ENCODE data around the gene ADRA2B. TPM values are rescaled to one million over a fixed set of nuclear protein-coding genes. Genes with fewer than 3 reads are reported as not detected.
A peak's percentile ranks its signal among the peaks of the same experiment; 100 is the strongest.

ADRA2B gene
- total and polyA plus RNA-seq, 5 donors from 2014 or later, result 1.0 TPM; not detected in 4

DNA sequence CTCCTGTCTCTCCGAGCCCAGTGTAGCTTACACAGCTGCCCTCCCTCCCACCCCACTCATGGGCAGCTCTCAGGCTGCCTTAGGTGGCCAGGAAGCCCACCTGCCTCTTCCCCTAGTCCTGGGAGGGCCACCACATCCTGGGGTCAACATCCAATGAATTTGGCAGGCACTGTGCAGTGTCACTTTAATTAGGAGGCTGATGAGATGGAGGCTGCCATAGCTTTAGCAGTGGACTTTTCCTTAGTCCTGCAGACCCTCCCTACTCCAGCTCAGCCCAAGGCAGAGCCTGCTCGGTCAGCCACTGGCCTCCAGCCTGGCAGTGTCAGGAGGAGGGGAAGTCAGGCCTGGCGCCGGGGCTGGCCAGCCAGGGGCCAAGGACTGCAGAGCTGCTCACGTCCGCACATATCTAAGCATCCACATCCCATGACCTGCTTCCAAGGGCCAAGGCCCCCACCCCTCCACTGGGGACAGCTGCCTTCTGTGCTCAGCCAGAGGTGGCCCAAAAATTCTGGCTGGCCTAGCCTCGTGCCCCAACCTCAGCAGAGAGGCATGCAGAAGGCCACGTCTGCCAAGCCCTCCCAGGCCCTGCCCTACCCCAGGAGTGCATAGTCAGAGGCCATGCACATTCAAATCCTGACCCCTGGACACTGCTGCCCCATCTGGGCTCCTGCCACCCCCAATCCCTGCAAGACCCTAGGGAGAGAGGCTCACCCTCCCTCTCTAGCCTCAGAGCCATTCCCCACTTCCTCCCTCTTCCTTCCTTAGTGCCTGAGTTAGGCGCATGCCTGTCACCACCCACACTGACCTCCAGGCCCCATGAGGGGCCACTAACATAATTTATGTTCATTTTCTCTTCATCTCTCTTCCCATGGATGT, 33.1 kb downstream of the ADRA2B start:
- Mint-ChIP-seq H3K27ac (peak overlapping the region in 1 of 3 donors; percentile 12), H3K27me3 (peaks cover 9% of the 10 kb centered on the region), H3K4me3 (no peak overlapping the region), H3K9me3 (peaks cover 0 to 8% (median 2%) of the 10 kb centered on the region in 7 donors), H3K36me3 (no peaks in the 10 kb centered on the region), H3K4me1 (peaks cover 0 to 3% (median 0%) of the 10 kb centered on the region in 4 donors)
- Histone ChIP-seq H3K27ac (ENCODE audit: insufficient read depth, low read length, poor library complexity, severe bottlenecking) (no peak overlapping the region), H3K27me3 (ENCODE audit: control insufficient read depth, insufficient read depth, low read length) (peaks cover 13% of the 10 kb centered on the region), H3K4me3 (ENCODE audit: low read depth, low read length) (no peak overlapping the region), H3K36me3 (ENCODE audit: control insufficient read depth, insufficient read depth, low read length) (no peaks in the 10 kb centered on the region), H3K9me3 (ENCODE audit: control insufficient read depth in 2 of 2, low read length in 2 of 2) (no peaks in the 10 kb centered on the region), H3K4me1 (ENCODE audit: control insufficient read depth, insufficient read depth, low read length, poor library complexity, severe bottlenecking) (no peaks in the 10 kb centered on the region)
- DNase-seq (no peak), ATAC-seq (ENCODE audit: low read depth in 2 of 2) (no peak)

DNA sequence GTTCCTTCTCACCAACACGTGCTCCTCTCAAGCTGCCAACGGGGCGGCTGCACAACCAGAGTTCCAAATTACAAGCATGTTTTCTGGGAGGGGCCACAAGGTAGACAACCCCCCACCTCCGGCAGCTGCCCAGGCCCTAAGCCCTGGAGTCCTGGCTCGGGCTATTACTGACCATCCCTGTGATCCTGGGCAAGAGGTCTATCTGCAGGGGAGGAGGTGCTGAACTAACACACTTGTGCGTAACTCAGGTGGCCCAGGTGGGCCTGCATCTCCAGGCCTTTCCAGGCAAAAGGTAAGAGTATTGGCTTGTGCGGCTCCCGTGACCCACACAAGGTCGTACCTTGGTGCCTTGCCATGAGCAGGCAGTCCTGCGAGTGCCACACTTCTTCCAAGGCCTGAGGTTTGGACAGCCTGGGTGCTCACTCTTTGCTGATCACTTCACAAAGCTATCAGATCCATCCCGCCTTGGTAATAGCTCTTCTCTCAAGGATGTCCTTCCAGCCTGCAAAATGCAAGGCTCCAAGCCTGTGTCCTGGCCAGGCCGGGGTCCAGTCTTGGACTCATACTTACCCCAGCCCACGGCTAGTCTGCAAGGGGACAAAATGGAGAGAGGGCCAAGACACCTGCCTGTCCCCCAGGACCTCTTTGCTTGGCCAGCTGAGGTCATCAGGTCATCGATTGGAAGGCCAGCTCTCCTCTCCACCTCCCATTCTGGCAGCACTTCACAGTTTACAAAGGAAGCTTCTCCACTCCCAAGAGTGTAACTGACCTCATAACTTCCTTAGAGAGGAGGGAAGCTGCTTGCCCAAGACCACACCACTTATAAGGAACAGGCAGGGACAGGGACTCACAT, 33.9 kb downstream of the ADRA2B start:
- Mint-ChIP-seq H3K4me1 (peaks cover 0 to 3% (median 0%) of the 10 kb centered on the region in 4 donors), H3K27ac (no peak overlapping the region), H3K27me3 (peaks cover 9% of the 10 kb centered on the region), H3K9me3 (peaks cover 0 to 8% (median 2%) of the 10 kb centered on the region in 7 donors), H3K36me3 (no peaks in the 10 kb centered on the region), H3K4me3 (no peak overlapping the region)
- ATAC-seq (ENCODE audit: low read depth in 2 of 2) (no peak), DNase-seq (no peak)
- Histone ChIP-seq H3K27ac (ENCODE audit: insufficient read depth, low read length, poor library complexity, severe bottlenecking) (no peak overlapping the region), H3K9me3 (ENCODE audit: control insufficient read depth in 2 of 2, low read length in 2 of 2) (no peaks in the 10 kb centered on the region), H3K27me3 (ENCODE audit: control insufficient read depth, insufficient read depth, low read length) (peaks cover 13% of the 10 kb centered on the region), H3K4me3 (ENCODE audit: low read depth, low read length) (no peak overlapping the region), H3K36me3 (ENCODE audit: control insufficient read depth, insufficient read depth, low read length) (no peaks in the 10 kb centered on the region), H3K4me1 (ENCODE audit: control insufficient read depth, insufficient read depth, low read length, poor library complexity, severe bottlenecking) (no peaks in the 10 kb centered on the region)

DNA sequence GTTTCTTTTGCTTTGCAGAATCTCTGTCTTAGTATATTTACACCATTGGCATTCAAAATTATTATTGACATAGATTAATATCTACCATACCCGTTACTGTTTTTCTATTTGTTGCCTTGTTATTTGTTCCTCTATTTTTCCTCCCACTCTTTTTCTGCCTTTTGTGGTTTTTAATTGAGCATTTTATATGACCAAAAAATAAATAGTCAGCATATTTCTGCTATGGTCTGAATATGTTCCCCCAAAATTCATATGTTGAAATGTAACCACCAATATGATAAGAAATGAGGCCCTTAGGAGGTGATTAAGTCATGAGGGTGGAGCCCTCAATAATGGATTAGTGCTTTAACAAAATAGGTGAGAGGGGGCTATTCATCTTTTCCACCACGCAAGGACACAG, 35.3 kb downstream of the ADRA2B start:
- no peaks in the 10 kb centered on the region for H3K4me1 Mint-ChIP-seq
- DNase-seq (no peak), ATAC-seq (ENCODE audit: low read depth in 2 of 2) (no peak)
- Histone ChIP-seq H3K4me1 (ENCODE audit: control insufficient read depth, insufficient read depth, low read length, poor library complexity, severe bottlenecking) (no peaks in the 10 kb centered on the region), H3K27ac (ENCODE audit: insufficient read depth, low read length, poor library complexity, severe bottlenecking) (no peak overlapping the region), H3K9me3 (ENCODE audit: control insufficient read depth in 2 of 2, low read length in 2 of 2) (no peaks in the 10 kb centered on the region), H3K27me3 (ENCODE audit: control insufficient read depth, insufficient read depth, low read length) (peaks cover 13% of the 10 kb centered on the region), H3K36me3 (ENCODE audit: control insufficient read depth, insufficient read depth, low read length) (no peaks in the 10 kb centered on the region), H3K4me3 (ENCODE audit: low read depth, low read length) (no peak overlapping the region)
- no peak overlapping the region for H3K27ac Mint-ChIP-seq
- peaks cover 12% of the 10 kb centered on the region for H3K27me3 Mint-ChIP-seq
- peaks cover under 1% of the 10 kb centered on the region for H3K36me3 Mint-ChIP-seq
- H3K4me3 Mint-ChIP-seq, result no peak overlapping the region
- H3K9me3 Mint-ChIP-seq, result peaks cover 0 to 9% (median 3%) of the 10 kb centered on the region in 7 donors

DNA sequence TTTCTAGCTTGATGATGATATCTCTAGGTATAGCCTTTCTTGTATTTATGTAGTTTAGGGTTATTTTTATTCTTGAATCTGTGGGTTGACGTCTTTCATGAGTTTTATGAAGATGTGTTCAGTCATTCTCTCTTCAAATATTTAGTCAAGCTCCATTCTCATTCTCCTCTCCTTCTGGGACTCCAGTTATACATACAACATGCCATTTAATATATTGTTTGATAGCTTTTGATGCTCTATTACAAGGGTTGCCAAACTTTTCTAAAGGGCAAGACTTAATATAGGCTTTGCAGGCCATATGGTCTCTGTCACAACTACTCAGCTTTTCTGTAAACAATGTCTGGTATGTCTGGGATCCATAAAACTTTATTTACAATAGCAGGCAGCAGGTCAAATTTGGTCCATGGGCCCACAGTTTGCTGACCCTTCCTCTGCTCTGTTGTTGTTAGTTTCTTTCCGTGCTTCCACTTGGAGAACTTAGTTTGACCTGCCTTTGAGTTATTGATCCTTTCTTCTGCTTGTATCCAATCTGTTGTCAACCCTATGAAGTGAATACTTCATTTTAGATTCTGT, 41.1 kb downstream of the ADRA2B start:
- no peaks in the 10 kb centered on the region for H3K9me3 ChIP-seq (ENCODE audit: control insufficient read depth in 2 of 2, low read length in 2 of 2)

DNA sequence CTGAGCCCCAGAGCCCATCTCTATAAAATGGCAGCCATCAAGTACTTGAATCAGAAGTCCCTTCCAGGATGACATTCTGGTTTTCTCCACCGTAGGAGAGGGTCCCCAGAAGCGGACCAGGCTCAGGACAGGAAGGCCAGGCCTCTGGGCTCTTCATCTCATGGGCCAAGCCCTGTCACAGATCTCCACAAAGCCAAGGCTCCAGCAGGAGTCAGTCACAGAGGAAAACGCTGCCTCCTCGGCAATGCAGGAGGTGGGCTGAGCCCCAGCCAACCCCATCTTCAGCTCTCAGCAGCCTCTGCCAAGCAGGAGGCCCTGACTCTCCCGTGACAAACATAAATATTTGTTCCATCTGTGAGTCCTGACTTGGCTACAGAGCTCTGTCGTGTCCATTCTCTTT, 42.2 kb downstream of the ADRA2B start:
- Mint-ChIP-seq H3K4me3 (no peak overlapping the region), H3K4me1 (no peaks in the 10 kb centered on the region), H3K36me3 (peaks cover 5% of the 10 kb centered on the region), H3K27me3 (peaks cover 13% of the 10 kb centered on the region), H3K9me3 (peaks cover 0 to 14% (median 4%) of the 10 kb centered on the region in 7 donors), H3K27ac (no peak overlapping the region)
- Histone ChIP-seq H3K27ac (ENCODE audit: insufficient read depth, low read length, poor library complexity, severe bottlenecking) (no peak overlapping the region), H3K36me3 (ENCODE audit: control insufficient read depth, insufficient read depth, low read length) (no peaks in the 10 kb centered on the region), H3K9me3 (ENCODE audit: control insufficient read depth in 2 of 2, low read length in 2 of 2) (no peaks in the 10 kb centered on the region), H3K27me3 (ENCODE audit: control insufficient read depth, insufficient read depth, low read length) (peaks cover 3% of the 10 kb centered on the region), H3K4me3 (ENCODE audit: low read depth, low read length) (no peak overlapping the region), H3K4me1 (ENCODE audit: control insufficient read depth, insufficient read depth, low read length, poor library complexity, severe bottlenecking) (no peaks in the 10 kb centered on the region)
- no peak for DNase-seq
- ATAC-seq (ENCODE audit: low read depth in 2 of 2), result no peak

More for the DNA sequence above, 41.1 kb downstream of the ADRA2B start:
- Histone ChIP-seq H3K36me3 (ENCODE audit: control insufficient read depth, insufficient read depth, low read length) (no peaks in the 10 kb centered on the region), H3K27me3 (ENCODE audit: control insufficient read depth, insufficient read depth, low read length) (peaks cover 6% of the 10 kb centered on the region), H3K4me1 (ENCODE audit: control insufficient read depth, insufficient read depth, low read length, poor library complexity, severe bottlenecking) (no peaks in the 10 kb centered on the region), H3K27ac (ENCODE audit: insufficient read depth, low read length, poor library complexity, severe bottlenecking) (no peak overlapping the region), H3K4me3 (ENCODE audit: low read depth, low read length) (no peak overlapping the region)
- Mint-ChIP-seq H3K27me3 (peaks cover 18% of the 10 kb centered on the region), H3K27ac (no peak overlapping the region), H3K36me3 (peaks cover 5% of the 10 kb centered on the region), H3K9me3 (peaks cover 0 to 14% (median 4%) of the 10 kb centered on the region in 7 donors), H3K4me3 (no peak overlapping the region), H3K4me1 (no peaks in the 10 kb centered on the region)
- DNase-seq (no peak), ATAC-seq (ENCODE audit: low read depth in 2 of 2) (no peak)

DNA sequence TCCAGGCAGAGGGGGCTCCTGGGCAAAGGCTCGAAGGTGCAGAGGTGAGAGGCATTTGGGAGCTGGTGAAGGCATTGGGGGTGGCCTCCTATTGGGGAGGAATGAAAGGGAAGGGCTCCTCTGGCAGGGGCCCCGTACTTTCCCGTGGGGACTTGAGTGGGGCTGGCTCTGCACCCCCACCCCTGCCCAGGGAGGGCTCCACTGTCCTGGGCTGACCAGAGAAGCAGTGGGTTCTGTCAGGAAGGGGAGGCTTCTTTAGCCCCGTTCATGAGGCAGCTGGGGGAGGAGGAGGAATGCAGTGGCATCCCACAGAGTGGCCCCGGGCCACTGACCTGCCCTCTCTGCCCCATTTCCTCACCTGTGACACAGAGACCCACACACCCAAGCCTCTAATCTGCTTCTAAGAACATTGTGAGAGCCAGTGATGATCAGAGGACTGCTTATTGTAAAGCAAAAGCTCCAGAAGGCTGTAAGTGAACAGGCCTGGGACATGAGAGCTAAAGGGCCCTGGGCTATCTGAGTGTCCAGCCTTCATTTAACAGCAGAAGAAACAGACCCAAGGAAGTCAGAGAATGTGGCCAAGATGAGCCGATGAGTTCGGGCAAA, 43.1 kb downstream of the ADRA2B start:
- Mint-ChIP-seq H3K9me3 (peaks cover 0 to 14% (median 4%) of the 10 kb centered on the region in 7 donors), H3K27me3 (peaks cover 13% of the 10 kb centered on the region), H3K4me1 (no peaks in the 10 kb centered on the region), H3K27ac (no peak overlapping the region), H3K4me3 (no peak overlapping the region), H3K36me3 (peaks cover 5% of the 10 kb centered on the region)
- H3K27ac ChIP-seq (ENCODE audit: insufficient read depth, low read length, poor library complexity, severe bottlenecking), result no peak overlapping the region
- H3K27me3 ChIP-seq (ENCODE audit: control insufficient read depth, insufficient read depth, low read length), result peaks cover 3% of the 10 kb centered on the region
- H3K4me3 ChIP-seq (ENCODE audit: low read depth, low read length), result no peak overlapping the region
- no peaks in the 10 kb centered on the region for H3K4me1 ChIP-seq (ENCODE audit: control insufficient read depth, insufficient read depth, low read length, poor library complexity, severe bottlenecking)
- DNase-seq, result no peak
- H3K9me3 ChIP-seq (ENCODE audit: control insufficient read depth in 2 of 2, low read length in 2 of 2), result no peaks in the 10 kb centered on the region
- no peaks in the 10 kb centered on the region for H3K36me3 ChIP-seq (ENCODE audit: control insufficient read depth, insufficient read depth, low read length)
- ATAC-seq (ENCODE audit: low read depth in 2 of 2), result no peak

DNA sequence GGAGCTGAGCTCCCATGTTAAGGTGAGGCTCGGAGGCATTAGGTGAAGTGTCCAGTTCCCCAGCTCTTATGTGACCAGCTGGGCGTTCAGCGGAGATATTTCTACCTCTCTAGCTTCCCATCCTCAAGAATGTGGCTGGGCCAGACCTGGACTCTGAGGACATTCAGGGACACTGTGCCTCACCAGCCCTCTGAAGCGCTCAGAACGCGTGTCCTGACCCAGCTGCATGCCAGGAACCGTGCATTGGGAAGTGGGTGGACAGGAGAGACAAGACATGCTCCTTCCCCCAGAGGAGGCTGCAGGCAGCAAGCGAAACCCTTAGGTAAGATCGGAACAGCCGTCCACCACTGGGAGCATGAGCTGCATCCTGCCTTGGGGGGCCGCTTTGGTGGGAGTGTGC, 43.6 kb downstream of the ADRA2B start:
- H3K4me3 Mint-ChIP-seq, result no peak overlapping the region
- peaks cover 5% of the 10 kb centered on the region for H3K36me3 Mint-ChIP-seq
- DNase-seq (no peak), ATAC-seq (ENCODE audit: low read depth in 2 of 2) (no peak)
- H3K4me1 Mint-ChIP-seq, result no peaks in the 10 kb centered on the region
- Histone ChIP-seq H3K4me1 (ENCODE audit: control insufficient read depth, insufficient read depth, low read length, poor library complexity, severe bottlenecking) (no peaks in the 10 kb centered on the region), H3K27ac (ENCODE audit: insufficient read depth, low read length, poor library complexity, severe bottlenecking) (no peak overlapping the region), H3K4me3 (ENCODE audit: low read depth, low read length) (no peak overlapping the region), H3K36me3 (ENCODE audit: control insufficient read depth, insufficient read depth, low read length) (no peaks in the 10 kb centered on the region), H3K9me3 (ENCODE audit: control insufficient read depth in 2 of 2, low read length in 2 of 2) (no peaks in the 10 kb centered on the region), H3K27me3 (ENCODE audit: control insufficient read depth, insufficient read depth, low read length) (peaks cover 3% of the 10 kb centered on the region)
- H3K27me3 Mint-ChIP-seq, result peaks cover 13% of the 10 kb centered on the region
- peaks cover 0 to 14% (median 4%) of the 10 kb centered on the region in 7 donors for H3K9me3 Mint-ChIP-seq
- no peak overlapping the region for H3K27ac Mint-ChIP-seq
